ENCODE measurements around the gene AKAP13.

DNA sequence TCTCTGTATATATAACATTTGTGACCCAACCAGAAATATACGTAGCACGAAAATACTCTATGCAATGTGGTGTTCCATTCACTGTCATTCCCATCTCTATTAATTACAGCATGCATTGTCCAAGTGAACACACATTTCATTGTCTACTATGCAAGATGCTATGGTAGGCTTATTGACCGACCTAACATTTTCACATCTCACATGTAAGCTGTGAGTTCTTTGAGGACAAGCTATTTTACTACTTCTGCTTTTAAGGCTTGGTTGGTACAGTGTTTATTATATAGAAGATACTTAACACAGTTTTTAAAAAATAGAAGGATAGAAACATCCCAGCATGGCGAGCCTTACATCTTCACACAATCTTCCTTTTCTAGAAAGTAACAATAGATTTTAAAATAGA is 249.9 kb downstream of the AKAP13 start:
- no peak for TF ChIP-seq MAX (IDR thresholded peaks at IDR 0.05)
- TF ChIP-seq CREB1 (IDR thresholded peaks at IDR 0.05), result no peak
- no peak for TF ChIP-seq CREB1 (CRISPR knock-in tag; IDR thresholded peaks at IDR 0.05)
- TF ChIP-seq, protein P1, sequence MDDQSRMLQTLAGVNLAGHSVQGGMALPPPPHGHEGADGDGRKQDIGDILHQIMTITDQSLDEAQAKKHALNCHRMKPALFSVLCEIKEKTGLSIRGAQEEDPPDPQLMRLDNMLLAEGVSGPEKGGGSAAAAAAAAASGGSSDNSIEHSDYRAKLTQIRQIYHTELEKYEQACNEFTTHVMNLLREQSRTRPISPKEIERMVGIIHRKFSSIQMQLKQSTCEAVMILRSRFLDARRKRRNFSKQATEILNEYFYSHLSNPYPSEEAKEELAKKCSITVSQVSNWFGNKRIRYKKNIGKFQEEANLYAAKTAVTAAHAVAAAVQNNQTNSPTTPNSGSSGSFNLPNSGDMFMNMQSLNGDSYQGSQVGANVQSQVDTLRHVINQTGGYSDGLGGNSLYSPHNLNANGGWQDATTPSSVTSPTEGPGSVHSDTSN (CRISPR knock-in tag; IDR thresholded peaks at IDR 0.05; ENCODE audit: borderline replicate concordance), result no peak
- TF ChIP-seq EHMT2 (IDR thresholded peaks at IDR 0.05; ENCODE audit: borderline replicate concordance, low read depth, low read length), result no peak
- no peak for TF ChIP-seq ZNF232 (CRISPR knock-in tag; IDR thresholded peaks at IDR 0.05; ENCODE audit: borderline replicate concordance)
- TF ChIP-seq, protein P2, sequence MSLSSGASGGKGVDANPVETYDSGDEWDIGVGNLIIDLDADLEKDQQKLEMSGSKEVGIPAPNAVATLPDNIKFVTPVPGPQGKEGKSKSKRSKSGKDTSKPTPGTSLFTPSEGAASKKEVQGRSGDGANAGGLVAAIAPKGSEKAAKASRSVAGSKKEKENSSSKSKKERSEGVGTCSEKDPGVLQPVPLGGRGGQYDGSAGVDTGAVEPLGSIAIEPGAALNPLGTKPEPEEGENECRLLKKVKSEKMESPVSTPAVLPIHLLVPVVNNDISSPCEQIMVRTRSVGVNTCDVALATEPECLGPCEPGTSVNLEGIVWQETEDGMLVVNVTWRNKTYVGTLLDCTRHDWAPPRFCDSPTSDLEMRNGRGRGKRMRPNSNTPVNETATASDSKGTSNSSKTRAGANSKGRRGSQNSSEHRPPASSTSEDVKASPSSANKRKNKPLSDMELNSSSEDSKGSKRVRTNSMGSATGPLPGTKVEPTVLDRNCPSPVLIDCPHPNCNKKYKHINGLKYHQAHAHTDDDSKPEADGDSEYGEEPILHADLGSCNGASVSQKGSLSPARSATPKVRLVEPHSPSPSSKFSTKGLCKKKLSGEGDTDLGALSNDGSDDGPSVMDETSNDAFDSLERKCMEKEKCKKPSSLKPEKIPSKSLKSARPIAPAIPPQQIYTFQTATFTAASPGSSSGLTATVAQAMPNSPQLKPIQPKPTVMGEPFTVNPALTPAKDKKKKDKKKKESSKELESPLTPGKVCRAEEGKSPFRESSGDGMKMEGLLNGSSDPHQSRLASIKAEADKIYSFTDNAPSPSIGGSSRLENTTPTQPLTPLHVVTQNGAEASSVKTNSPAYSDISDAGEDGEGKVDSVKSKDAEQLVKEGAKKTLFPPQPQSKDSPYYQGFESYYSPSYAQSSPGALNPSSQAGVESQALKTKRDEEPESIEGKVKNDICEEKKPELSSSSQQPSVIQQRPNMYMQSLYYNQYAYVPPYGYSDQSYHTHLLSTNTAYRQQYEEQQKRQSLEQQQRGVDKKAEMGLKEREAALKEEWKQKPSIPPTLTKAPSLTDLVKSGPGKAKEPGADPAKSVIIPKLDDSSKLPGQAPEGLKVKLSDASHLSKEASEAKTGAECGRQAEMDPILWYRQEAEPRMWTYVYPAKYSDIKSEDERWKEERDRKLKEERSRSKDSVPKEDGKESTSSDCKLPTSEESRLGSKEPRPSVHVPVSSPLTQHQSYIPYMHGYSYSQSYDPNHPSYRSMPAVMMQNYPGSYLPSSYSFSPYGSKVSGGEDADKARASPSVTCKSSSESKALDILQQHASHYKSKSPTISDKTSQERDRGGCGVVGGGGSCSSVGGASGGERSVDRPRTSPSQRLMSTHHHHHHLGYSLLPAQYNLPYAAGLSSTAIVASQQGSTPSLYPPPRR (CRISPR knock-in tag; IDR thresholded peaks at IDR 0.05; ENCODE audit: borderline replicate concordance), result no peak
